GM19395 (cell line): Measurements from ENCODE around the gene SDK1.

Source experiments
- ATAC-seq: cut with Tn5 transposase; IDR thresholded peaks from one replicate; pipeline ENCODE4 v1.9.1; 2021; ENCODE audit warnings: mild to moderate bottlenecking, moderate library complexity; ENCODE audit not compliant: unreplicated experiment

SDK1 gene

DNA sequence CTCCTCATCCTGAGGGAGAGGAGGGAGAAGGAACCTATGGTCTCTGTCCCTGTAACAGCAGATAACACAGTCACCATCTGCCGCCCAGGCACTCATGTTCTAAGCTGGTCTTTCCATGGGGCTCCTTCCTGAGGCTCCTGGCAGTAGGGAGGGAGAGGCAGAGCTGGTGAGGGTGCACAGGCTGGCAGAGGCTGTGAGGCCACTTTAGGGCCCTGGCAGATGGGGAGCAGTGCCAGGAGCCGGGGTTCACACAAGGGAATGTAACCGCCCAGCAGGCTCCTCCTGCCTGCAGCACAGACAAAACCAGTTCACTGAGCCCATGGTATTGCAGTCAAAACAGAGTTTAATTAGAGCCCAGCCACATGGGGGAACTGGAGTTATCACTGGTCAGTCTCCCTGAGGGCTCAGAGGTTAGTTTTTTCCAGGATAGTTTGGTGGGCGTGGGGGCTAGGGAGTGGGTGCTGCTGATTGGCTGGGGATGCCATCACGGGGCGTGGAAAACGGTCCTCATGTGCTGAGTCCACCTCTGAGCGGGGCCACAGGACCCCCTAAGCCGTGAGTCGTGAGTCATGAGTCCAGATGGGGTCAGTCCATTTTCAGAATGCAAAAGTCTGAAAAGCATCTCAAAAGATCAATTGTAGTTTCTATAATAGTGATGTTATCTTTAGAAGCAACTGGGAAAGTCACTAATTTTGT, 881.7 kb downstream of the SDK1 start:
- ATAC-seq: no peak

DNA sequence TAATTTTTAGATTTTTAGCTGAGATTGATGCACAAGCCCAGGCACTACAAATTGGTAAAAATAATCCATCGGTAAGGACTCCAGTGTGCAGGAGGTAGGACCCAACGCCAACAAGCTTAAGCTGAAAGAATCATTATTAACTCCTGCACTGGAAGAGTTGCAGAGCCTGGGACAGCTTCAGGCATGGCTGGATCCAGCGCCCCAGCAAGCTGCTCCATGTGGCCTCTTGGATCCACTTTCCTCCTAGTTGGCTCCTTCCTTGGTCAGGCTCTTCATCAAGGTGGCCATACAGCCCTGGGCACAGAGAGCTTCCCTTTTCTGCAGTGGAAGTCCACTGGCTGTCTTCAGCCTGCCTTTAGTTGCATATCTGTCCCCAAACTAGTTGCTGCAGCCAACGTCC, 883.6 kb downstream of the SDK1 start:
- ATAC-seq: no peak

DNA sequence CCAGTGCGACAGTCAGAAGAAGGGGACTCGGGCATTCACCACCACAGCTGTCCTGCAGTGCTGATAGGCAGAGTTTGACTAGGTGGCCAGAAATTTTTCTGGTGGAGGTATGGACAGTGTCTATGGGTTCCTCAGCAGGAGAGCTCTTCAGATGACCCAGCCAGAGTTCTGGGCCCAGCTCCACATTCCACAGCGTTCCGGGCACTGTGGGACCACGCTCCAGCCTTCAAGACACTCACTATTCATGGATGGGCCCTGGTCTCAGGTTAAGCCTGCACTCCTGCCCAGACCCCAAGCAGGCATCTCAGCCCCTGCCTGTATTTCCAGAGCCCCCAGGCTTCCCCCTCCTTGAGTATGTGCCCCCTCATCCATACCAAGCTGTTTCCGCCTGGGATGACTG, 884.1 kb downstream of the SDK1 start:
- no peak for ATAC-seq

DNA sequence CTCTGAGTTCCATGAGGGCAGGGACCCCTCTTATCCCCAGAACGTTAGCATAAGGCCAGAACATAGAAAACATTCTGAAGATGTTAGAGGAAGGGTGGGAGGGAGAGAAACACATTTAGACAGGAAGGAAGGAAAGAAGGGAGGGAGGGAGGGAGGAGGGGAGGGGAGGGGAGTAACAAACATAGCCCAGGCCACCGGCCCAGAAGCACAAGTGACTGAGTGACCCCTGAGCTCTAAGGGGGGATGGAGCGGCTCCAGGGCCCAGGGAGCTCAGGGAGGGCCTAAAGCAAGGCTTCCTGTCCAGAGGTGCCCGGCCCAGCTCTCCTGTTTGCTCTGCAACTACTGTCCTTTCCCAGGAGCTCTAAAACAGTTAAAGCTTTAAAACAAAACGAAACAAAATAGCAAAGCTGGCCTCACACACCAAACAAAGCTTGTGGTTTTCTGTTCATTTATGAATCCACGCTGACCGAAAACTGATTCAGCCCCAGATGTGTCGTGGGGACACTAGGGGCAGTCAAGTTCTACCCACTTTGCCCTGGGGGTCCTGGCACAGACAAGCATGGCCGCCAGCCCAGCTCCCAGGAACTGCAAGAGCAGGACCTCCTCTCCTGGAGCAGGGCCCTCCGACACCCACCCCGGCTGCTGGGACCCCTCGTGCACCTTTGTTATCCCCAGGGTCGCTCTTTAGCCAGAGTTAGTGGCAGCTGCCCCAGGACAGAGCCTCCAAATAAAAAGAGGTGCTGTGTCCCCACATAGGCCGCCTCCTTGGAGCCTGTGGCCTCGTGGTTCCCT, 884.9 kb downstream of the SDK1 start:
- ATAC-seq: no peak

DNA sequence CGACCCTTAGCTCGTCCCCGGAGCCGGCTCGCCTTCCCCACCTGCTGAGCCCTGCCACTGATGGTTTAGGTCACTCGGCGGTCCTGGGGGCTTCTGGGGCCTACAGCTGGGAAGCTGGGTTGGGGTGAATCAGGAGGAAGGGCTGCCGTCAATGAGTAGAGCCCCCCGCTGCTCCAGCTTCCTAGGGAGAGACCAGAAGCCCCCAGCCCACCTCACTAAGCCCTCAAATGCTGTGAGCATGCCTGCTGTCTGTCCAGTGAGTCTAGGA, 885.4 kb downstream of the SDK1 start:
- ATAC-seq: no peak

DNA sequence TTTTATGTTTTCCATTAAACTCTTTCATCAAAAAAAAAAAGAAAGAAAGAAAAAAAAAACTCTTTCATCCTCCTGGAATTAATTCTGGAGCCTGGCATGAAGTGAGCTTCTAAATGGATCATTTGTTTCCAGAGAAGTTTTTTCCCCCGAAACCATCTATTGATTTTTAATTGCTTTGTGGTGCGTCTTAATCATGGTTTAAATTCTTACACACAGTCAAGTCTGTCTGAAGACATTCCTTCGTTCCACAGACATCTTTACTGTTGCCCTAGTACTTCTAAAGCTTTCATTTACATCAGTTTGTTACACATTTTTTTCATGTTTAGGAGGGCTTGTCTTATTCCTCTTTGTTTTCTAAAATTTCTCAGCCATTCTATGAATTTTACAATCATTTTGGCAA, 887.6 kb downstream of the SDK1 start:
- no peak for ATAC-seq

DNA sequence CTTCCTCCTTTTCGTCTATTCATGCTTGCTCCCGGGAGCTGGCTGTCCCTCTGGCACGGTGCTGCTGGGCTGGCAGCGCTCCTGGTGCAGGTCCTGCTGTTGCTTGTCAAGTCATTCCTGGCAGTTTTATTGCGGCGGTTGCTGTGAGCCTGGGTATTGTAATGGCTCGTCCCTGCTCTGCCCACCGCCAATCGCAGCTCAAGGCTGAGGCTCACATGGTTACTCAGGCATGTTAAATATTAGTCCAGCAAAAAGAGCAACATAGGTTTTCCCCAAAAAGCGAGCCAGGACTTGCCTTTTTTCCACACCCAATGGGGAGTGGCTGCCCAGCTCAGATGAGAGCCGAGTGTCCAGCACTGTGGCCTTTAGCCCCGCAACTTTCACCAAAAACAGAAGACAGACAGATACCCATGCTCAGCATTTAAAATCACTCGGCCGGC, 888.1 kb downstream of the SDK1 start:
- no peak for ATAC-seq

DNA sequence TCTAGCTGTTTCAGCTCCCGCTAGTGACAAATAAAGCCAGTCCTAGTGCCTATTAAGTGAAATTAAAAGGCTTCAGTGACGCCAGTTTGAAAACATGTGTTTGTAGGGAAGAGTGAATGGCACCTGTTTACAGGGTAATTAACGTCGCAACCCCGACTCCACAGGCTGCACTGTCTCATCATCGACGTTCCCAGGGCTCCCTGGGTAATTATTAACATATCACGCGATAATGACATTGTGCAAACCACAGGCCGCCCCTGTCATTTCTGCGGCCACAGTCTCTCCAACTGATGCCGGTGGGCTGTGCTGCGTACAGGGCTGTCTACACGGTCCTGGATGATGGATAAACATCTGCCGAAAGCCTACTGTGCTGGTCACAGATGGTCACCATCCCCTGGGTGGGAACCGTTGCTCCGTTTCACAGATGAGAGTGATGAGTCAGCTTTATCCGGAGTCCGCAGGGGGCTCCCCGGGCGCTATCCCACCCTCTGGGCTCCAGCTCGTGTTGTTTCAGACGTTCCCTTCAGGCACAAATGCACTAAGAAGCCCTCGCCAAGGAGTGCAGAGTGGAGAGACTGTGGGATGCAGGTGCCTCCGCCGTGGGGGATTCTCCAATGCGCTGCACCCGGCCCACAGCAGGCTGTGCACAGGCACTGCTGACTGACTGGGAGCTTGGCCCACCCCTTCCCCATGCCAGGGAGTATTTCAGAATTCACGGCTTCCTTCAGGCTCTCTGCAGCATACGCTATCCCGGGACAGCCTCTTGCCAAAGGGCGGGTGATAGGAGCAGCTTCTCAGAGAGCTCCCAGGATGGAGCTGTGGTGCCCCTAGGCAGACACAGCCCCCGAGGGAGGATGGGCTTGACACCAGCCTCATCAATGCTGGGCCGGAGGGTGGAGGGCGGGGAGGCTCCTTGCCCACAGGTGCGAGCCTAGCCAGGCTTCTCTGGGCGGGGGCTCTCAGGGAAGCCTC, 889.2 kb downstream of the SDK1 start:
- ATAC-seq: no peak

DNA sequence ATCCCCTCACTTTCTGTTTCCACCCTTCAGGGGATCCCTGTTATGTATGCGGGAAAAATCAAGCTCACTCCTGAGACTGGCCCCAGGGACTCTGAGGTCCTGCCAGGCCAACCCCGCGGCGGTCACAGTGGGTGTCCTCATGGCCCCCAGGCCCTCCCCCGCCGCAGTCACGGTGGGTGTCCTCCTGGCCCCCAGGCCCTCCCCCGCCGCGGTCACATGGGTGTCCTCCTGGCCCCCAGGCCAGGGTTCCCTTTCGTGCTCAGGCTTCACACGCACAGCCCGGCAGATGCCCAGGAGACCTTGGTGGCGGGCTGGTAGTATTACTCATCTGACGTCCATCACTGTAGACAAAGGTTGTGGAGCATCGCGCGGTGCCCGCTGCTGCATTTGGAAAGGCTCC, 890.0 kb downstream of the SDK1 start:
- ATAC-seq: no peak

DNA sequence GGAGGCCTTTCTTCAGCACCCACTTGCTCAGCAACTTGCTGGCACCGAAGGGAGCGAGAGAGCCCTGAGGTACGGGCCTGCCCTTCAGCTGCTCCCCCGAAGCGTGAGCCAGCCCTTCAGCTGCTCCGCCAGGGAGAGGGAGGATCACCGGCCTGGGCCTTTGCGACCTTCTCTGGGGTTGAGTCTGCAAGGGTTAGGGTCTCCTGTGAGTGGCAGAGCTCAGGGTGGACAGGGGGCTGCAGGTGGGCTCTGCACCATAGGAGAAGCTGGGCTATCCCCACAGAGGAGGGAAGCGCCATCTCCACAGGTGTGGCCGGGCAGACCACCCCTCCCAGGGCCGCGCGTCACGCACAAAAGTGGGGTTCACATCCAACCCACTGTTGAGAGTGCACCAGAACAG, 890.5 kb downstream of the SDK1 start:
- ATAC-seq: no peak

DNA sequence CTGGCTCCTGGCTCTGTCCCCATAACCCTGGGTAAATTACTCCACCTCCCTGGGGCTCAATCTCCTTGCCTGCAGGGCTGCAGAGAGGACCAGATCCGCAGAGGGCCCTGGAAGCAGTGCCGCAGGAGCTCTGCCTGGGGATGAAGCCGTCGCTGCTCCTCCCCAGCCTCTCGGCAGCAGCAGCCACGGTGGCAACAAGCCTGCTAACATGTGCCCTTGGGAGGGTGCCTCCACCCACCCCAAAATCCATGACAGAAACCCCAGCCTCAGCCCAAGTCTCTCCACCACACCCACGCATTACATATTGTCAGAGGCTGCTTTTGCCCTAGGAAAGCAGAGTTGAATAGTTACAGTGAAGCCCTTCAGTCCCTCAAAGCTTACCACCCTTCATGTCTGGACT, 894.6 kb downstream of the SDK1 start:
- ATAC-seq: no peak

DNA sequence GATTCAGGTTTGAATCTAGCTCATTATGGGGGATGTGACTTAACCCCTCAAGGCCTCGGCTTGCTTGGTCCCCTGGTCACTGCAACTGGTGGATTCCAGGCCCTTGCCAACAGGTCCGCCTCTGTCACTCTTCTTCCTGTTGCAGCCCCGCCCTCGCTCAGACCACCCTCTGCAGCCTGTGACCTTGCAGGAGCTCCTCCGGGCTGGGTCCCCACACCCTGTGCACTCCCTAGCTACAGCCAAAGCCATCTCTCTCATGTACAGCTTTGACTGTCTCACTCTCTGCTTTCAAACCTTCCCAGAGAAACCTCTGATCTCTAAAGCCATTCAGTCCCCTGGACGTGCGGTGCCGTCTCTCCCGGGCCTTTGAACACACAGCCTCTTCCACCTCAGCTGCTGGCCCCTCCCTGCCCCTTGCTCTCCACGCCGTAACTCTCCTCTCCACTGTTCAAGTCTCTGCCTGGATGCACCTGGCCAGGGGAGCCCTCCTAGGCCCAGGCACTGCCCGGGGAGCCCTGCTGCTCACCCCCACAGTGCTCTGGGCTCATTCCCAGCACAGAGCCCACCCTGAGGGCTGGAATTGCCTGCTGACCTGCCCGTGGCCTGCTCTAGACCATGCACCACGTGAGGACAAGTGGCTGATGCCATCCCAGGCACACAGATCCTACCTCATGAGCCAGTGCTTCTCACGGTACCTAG, 895.2 kb downstream of the SDK1 start:
- no peak for ATAC-seq

DNA sequence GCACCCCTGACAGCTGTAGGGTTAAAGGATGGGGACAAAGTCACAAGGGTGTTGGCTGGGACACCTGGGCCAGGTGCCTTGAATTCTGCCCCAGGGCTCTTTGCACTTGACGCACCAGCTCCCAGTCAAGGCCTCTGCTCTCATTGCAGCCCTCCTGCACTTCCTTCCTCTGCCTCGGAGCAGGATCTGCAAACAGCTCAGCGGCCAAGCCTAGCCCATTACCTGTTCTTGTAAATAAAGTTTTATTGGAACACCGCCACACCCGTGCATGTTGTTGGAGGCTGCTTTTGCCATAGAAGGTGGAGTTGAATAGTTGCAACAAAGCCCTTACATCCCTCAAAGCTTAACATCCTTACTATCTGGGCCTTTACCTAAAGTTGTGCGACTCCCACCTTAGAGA, 897.2 kb downstream of the SDK1 start:
- ATAC-seq: no peak

DNA sequence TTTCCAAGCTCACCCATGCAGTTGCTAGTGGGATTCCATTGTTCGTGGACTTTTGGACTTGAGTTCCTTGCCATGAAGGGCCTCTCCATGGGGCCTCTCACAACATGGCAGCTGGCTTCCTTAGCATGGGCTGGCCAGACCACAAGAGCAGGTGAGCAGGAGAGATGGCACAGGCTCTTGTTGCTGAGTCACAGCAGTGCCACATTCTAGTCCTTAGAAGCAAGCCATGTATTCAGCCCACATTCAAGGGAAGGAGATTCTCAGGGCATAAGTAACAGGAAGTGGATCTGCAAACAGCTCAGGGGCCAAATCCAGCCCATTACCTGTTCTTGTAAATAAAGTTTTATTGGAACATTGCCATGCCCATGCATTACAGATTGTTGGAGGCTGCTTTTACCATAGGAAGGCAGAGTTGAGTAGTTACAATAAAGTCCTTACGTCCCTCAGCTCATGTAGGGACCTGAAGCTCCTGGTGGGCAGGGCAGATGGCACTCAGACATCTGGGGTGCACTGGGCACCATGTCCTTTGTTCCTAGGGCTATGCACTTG, 899.6 kb downstream of the SDK1 start:
- no peak for ATAC-seq

DNA sequence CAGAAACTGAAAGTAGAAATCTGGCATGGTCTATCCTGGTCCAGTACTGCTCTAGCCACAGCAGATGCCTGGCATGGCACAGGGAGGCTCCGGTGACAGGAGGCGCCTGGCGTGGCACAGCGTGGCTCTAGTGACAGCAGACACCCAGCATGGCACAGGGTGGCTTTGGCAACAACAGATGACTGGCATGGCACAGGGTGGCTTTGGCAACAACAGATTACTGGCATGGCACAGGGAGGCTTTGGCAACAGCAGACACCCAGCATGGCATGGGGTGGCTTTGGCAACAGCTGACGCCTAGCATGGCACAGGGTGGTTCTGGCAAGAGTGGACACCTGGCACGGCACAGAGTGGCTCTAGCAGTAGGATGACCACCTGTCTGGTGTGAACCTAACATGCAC, 900.5 kb downstream of the SDK1 start:
- ATAC-seq: no peak

DNA sequence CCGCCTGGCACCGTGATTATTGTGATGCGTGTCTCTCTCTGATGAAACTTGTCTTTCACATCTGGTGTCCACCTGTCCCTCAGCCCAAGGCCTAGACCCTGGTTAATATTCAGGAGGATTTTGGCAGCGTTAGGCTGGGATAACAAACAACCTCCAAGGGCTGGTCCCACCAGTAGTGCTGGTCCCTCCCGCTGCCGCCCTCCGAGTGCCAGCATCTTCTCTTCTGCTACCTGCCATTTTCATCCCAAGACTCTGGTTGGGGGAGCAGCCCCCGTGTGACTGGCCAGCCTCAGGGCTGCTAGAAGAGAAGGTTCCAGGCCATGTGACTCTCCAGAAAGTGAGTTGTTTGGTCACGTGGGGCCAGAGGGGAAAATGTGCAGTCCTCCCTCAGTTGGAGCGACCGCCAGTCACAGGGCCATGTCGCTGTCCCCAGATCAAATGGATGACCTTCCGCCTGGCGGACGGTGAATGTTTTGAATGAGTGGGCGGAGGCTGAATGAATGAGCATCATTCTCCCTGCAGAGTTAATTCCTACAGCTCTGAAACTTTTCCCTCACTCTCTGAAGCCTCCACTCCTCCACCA, 901.2 kb downstream of the SDK1 start:
- ATAC-seq: no peak

DNA sequence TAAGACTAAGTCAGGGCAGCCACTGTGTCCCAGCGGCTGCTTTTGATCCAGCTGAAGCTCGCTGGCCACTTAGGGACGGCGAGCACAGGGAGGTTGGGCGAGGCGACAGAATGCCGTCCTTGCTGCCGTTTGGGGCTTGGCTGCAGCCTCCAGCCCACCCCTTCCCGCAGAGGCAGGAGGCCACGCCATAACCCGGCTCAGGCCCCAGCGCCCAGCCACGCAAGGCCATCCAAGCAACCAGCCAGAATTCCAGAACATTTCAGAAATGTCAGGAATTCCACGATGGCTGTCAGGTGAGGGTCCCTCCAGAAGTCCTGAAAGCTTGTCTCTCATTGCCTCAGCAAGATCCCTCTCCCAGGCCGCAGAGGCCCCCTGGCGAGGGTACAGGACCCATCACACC, 901.9 kb downstream of the SDK1 start:
- ATAC-seq: no peak

DNA sequence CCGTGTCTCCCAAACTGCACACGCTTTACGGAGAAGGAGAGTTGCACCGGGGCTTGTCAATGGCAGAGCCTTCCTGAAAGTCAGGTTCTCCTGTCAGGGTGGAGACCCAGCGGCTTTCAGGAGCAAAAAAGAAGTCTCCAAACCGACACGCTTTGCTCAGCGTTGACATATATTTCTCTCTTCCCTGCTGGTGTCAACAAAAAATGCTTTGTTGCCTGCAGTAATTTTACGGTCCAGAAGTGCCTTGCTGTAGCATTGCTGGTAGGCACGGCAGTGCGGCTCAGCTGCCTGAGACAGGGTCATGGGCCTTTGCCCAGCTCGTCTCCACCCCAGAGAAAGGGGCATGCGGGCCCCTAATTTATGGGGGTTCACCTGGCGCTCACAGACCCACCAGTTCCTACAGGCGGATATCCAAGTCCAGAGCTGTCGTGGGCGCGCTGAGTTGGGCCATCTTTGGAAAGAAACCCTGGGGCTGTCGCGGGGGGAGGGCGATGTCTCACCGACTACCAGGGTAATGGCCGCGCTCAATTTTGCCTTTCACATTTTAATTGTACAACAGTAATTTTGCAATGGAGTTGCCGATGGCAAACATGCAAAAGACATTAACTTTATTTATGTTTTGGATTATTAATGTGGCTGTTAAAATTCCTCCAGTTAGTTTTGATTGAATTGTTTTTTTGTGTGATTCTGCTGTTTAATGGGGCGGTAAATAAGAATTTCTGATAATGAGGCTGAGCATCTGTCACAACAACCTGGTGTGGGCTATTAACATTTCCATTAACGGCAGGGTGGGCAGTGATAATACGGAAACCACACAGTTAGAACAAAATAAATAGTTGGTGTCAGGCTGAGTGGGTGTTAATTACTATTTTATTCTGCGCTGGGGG, 902.8 kb downstream of the SDK1 start:
- no peak for ATAC-seq

DNA sequence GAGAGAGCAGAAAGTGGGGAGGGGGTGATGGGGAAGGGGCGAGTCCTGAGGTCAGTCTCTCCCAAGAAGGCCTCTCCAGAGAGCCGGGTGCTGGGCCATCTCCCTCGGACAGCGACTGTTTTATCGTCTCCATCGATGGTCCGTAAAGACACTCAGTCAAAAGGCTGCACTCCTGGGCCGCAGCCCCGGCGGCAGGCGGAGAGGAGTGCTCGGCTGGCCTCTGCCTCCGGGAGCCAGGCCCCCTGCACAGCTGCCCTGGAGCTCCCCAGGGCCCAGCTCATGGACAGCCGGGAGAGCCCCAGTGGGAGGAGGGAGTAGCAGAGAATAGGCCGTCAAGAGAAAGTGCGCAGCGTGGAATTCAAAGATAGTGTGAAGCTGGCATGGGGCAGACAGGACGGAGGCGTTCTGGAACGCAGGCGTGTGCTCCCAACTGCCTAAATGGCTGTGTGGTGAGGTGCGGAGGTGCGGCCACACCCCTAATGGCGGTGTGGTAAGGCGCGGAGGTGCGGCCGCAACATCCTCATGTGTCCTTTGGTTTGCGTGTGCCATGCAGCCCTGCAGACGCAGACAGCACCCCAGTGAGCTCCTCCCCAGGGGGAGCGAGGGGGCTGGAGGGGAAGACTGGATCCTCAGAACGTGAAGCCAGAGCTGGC, 903.6 kb downstream of the SDK1 start:
- ATAC-seq: no peak
